Astrocyte of the spinal cord (primary cell): ENCODE data around the gene ZNF574.

Source experiments
- DNase-seq: peaks from one replicate; pipeline ENCODE4 v3.0.0; 2011; ENCODE audit warnings: low read depth, low spot score
- H3K4me3 ChIP-seq: 2 replicates; pipeline ENCODE4 v1.5.1; 2011; ENCODE audit warnings: low read depth, mild to moderate bottlenecking, low read length, moderate library complexity
- in situ Hi-C: cut with HindIII; loops from 2 replicates; pipeline ENCODE4 v1.10.0; 2017; ENCODE audit warnings: low sequenced_read_pairs
- TF ChIP-seq, protein P1 (sequence below): IDR thresholded peaks from 2 replicates; pipeline ENCODE4 v1.5.1; 2012; ENCODE audit warnings: low read depth, mild to moderate bottlenecking, low read length, inconsistent platforms

ZNF574 gene

GRCh38 chr19:42067315-42067888 is 8.6 kb upstream of the ZNF574 start:
- in situ Hi-C loops, result no loop called here
- no peak overlapping the region for H3K4me3 ChIP-seq
- TF ChIP-seq, protein P1, sequence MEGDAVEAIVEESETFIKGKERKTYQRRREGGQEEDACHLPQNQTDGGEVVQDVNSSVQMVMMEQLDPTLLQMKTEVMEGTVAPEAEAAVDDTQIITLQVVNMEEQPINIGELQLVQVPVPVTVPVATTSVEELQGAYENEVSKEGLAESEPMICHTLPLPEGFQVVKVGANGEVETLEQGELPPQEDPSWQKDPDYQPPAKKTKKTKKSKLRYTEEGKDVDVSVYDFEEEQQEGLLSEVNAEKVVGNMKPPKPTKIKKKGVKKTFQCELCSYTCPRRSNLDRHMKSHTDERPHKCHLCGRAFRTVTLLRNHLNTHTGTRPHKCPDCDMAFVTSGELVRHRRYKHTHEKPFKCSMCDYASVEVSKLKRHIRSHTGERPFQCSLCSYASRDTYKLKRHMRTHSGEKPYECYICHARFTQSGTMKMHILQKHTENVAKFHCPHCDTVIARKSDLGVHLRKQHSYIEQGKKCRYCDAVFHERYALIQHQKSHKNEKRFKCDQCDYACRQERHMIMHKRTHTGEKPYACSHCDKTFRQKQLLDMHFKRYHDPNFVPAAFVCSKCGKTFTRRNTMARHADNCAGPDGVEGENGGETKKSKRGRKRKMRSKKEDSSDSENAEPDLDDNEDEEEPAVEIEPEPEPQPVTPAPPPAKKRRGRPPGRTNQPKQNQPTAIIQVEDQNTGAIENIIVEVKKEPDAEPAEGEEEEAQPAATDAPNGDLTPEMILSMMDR, result no peak
- DNase-seq, result no peak

GRCh38 chr19:42068361-42068755 is 7.6 kb upstream of the ZNF574 start:
- no peak for DNase-seq
- in situ Hi-C loops, result no loop called here
- H3K4me3 ChIP-seq, result no peak overlapping the region
- TF ChIP-seq, protein P1, result no peak

- no peak overlapping the region for H3K4me3 ChIP-seq
- in situ Hi-C loops, result no loop called here
- TF ChIP-seq, protein P1, result no peak
- no peak for DNase-seq
Measured at GRCh38 chr19:42068756-42069571, 7.0 kb upstream of the ZNF574 start.

- in situ Hi-C loops, result no loop called here
- TF ChIP-seq, protein P1, result no peak
- no peak for DNase-seq
- H3K4me3 ChIP-seq, result no peak within 1 kb of the TSS
Measured at GRCh38 chr19:42069619-42070351, 6.2 kb upstream of the ZNF574 start, which contains the start of gene GRIK5. Gene GRIK5, minus strand, starts transcription at chr19:42070206. Its CDS starts 4,436 bp downstream, at chr19:42065770.

DNA sequence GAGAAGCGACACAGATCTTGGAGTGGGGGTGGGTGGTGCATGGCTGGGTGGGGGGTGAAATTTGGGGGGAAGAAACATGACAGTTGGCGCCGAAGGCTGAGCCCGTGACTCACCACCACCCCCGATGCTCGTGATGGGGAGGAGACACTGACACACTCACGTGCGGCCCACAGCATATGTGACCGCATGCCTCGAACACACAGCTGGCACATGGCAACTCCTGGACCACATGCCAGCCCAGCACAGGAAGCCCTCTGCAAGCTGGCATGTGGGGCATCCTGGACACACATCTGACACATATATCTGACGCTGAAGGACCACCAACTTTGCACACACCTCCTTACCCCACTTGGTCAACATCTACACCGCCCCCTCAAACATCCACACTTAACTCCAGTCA is 4.7 kb upstream of the ZNF574 start:
- no peak for DNase-seq
- H3K4me3 ChIP-seq, result no peak overlapping the region
- TF ChIP-seq, protein P1, result no peak
- in situ Hi-C loops, result no loop called here

GRCh38 chr19:42074513-42075363 is 1.2 kb upstream of the ZNF574 start:
- DNase-seq, result no peak
- peak overlapping the region; percentile 59 for H3K4me3 ChIP-seq
- in situ Hi-C loops, result no loop called here
- TF ChIP-seq, protein P1, result no peak
